ENCODE results near the gene GCSAM.

GCSAM gene

GRCh38 chr3:112129925-112130637 lies 3.0 kb downstream of the GCSAM start:
- DNase-seq (ENCODE audit: low spot score) = no peak
- FAIRE-seq = no peak

- DNase-seq (ENCODE audit: low spot score) = no peak
- FAIRE-seq = peak; percentile 53
Observed at GRCh38 chr3:112128843-112129727, 4.0 kb downstream of the GCSAM start.

- FAIRE-seq (peak; percentile 40), DNase-seq (ENCODE audit: low spot score) (no peak)
Observed at GRCh38 chr3:112127522-112128494, 5.2 kb downstream of the GCSAM start.

- DNase-seq (ENCODE audit: low spot score) = no peak
- no peak for FAIRE-seq
Observed at GRCh38 chr3:112126511-112126911, 6.5 kb downstream of the GCSAM start.

GRCh38 chr3:112124907-112125607 lies 8.0 kb downstream of the GCSAM start:
- FAIRE-seq (no peak), DNase-seq (ENCODE audit: low spot score) (no peak)

- no peak for FAIRE-seq
Observed at GRCh38 chr3:112123548-112123947, 9.5 kb downstream of the GCSAM start.

GRCh38 chr3:112122870-112123269 lies 10.2 kb downstream of the GCSAM start:
- FAIRE-seq = no peak
- no peak for DNase-seq (ENCODE audit: low spot score)

More at GRCh38 chr3:112123548-112123947, 9.5 kb downstream of the GCSAM start:
- DNase-seq (ENCODE audit: low spot score) = no peak

GRCh38 chr3:112121577-112122547 lies 11.2 kb downstream of the GCSAM start:
- no peak for FAIRE-seq
- DNase-seq (ENCODE audit: low spot score) = no peak

GRCh38 chr3:112119962-112120836 lies 12.8 kb downstream of the GCSAM start:
- FAIRE-seq (no peak), DNase-seq (ENCODE audit: low spot score) (no peak)

GRCh38 chr3:112117841-112118571 lies 15.0 kb downstream of the GCSAM start:
- no peak for DNase-seq (ENCODE audit: low spot score)
- FAIRE-seq = no peak

GRCh38 chr3:112117415-112117814 lies 15.6 kb downstream of the GCSAM start:
- DNase-seq (ENCODE audit: low spot score) = no peak
- no peak for FAIRE-seq

- FAIRE-seq (no peak), DNase-seq (ENCODE audit: low spot score) (no peak)
Observed at GRCh38 chr3:112116748-112117186, 16.3 kb downstream of the GCSAM start.

GRCh38 chr3:112115806-112116383 lies 17.2 kb downstream of the GCSAM start:
- FAIRE-seq (no peak), DNase-seq (ENCODE audit: low spot score) (no peak)

GRCh38 chr3:112115161-112115739 lies 17.8 kb downstream of the GCSAM start:
- no peak for DNase-seq (ENCODE audit: low spot score)
- no peak for FAIRE-seq

GRCh38 chr3:112114576-112115160 lies 18.4 kb downstream of the GCSAM start:
- FAIRE-seq = no peak
- DNase-seq (ENCODE audit: low spot score) = no peak

- no peak for FAIRE-seq
- peak; percentile 77 for DNase-seq (ENCODE audit: low spot score)
Observed at GRCh38 chr3:112111785-112112402, 21.2 kb downstream of the GCSAM start.

Data from urothelium cell line (cell line).